IMR-90 (cell line): ENCODE measurements around the gene DISP1. TPM values are rescaled to one million over a fixed set of nuclear protein-coding genes. Genes with fewer than 3 reads are reported as not detected.
A peak's percentile ranks its signal among the peaks of the same experiment; 100 is the strongest.

Experiments
- ATAC-seq: fragments of 200-7000 bp; cut with Tn5 transposase; 2 replicates; pipeline ENCODE4 v1.9.1; 2020; ENCODE audit warnings: low read depth, mild to moderate bottlenecking, moderate library complexity
- BruUV-seq: library from RNA; stranded (reverse); fragments of 400-500 nt; replicated peaks from 2 replicates; lab custom pipeline; 2021; lab: Mats Ljungman, UMichigan
- CTCF ChIA-PET: fragments of 300-600 bp; formaldehyde crosslinking; extraction: SDS; loops from one replicate; lab custom pipeline; 2021; ENCODE audit warnings: antibody characterized with exemption; lab: Yijun Ruan, JAX
- POLR2A ChIA-PET: fragments of 300-600 bp; sonication (Branson Sonifier 250); formaldehyde crosslinking; loops from one replicate; lab custom pipeline; 2022; ENCODE audit warnings: antibody characterized with exemption; ENCODE audit not compliant: unreplicated experiment; lab: Charles Lee
- DNase-seq: peaks from one replicate; pipeline ENCODE4 v3.0.0; 2013
- H2AFZ ChIP-seq: replicated peaks from 2 replicates; pipeline ENCODE3; 2013; ENCODE audit warnings: low read length, mild to moderate bottlenecking; ENCODE audit not compliant: poor library complexity
- H2AK5ac ChIP-seq: 2 replicates; pipeline ENCODE4 v1.6.1; 2013; ENCODE audit warnings: low read depth, low read length, inconsistent platforms
- H2AK9ac ChIP-seq: replicated peaks from 2 replicates; pipeline ENCODE3; 2013; ENCODE audit warnings: mild to moderate bottlenecking, low read depth, low read length, moderate library complexity; ENCODE audit not compliant: poor library complexity
- H2BK120ac ChIP-seq: 2 replicates; pipeline ENCODE4 v1.6.1; 2013; ENCODE audit warnings: low read depth, low read length, inconsistent platforms
- H2BK15ac ChIP-seq: 3 replicates; pipeline ENCODE4 v1.6.1; 2013; ENCODE audit warnings: low read depth, low read length, inconsistent platforms
- H2BK20ac ChIP-seq: 2 replicates; pipeline ENCODE4 v1.6.1; 2013; ENCODE audit warnings: low read depth, mild to moderate bottlenecking, inconsistent platforms, low read length, moderate library complexity
- H2BK5ac ChIP-seq: 2 replicates; pipeline ENCODE4 v1.6.1; 2013; ENCODE audit warnings: mild to moderate bottlenecking, low read depth, low read length, inconsistent platforms; ENCODE audit not compliant: poor library complexity, severe bottlenecking
- H3K14ac ChIP-seq: replicated peaks from 2 replicates; pipeline ENCODE4 v1.6.1; 2013; ENCODE audit warnings: low read depth, low read length, inconsistent platforms
- H3K18ac ChIP-seq: 2 replicates; pipeline ENCODE4 v1.6.1; 2013; ENCODE audit warnings: low read depth, low read length, control low read depth
- H3K23ac ChIP-seq: 2 replicates; pipeline ENCODE4 v1.6.1; 2013; ENCODE audit warnings: low read depth, low read length, inconsistent platforms
- H3K27ac ChIP-seq: 2 replicates; pipeline ENCODE4 v1.5.1; 2013; ENCODE audit warnings: mild to moderate bottlenecking, control low read depth, low read length; ENCODE audit not compliant: insufficient read depth
- H3K27me3 ChIP-seq: 2 replicates; pipeline ENCODE4 v1.6.1; 2013; ENCODE audit warnings: low read length; ENCODE audit not compliant: control insufficient read depth, insufficient read depth
- H3K36me3 ChIP-seq: 2 replicates; pipeline ENCODE4 v1.6.1; 2013; ENCODE audit warnings: low read length, mixed read lengths; ENCODE audit not compliant: control insufficient read depth, insufficient read depth
- H3K4ac ChIP-seq: 2 replicates; pipeline ENCODE4 v1.6.1; 2013; ENCODE audit warnings: low read depth, low read length, inconsistent platforms
- H3K4me1 ChIP-seq: 2 replicates; pipeline ENCODE4 v1.6.1; 2013; ENCODE audit warnings: low read length, mixed read lengths; ENCODE audit not compliant: control insufficient read depth, insufficient read depth
- H3K4me2 ChIP-seq: 2 replicates; pipeline ENCODE4 v1.6.1; 2013; ENCODE audit warnings: low read depth, mild to moderate bottlenecking, control low read depth, low read length, moderate library complexity
- H3K4me3 ChIP-seq: 2 replicates; pipeline ENCODE4 v1.5.1; 2013; ENCODE audit warnings: low read depth, mild to moderate bottlenecking, control low read depth, low read length, moderate library complexity; ENCODE audit not compliant: insufficient read depth
- H3K56ac ChIP-seq: 2 replicates; pipeline ENCODE4 v1.6.1; 2013; ENCODE audit warnings: low read length, inconsistent platforms; ENCODE audit not compliant: insufficient read depth; ENCODE audit errors: extremely low read depth
- H3K79me1 ChIP-seq, 2 experiments: 2 replicates each; pipeline ENCODE4 v1.6.1; 2013; ENCODE audit warnings: low read length in 2 of 2, inconsistent platforms in 1 of 2, low read depth in 1 of 2
- H3K9ac ChIP-seq: 2 replicates; pipeline ENCODE4 v1.6.1; 2013; ENCODE audit warnings: low read depth, low read length, control low read depth
- H3K9me1 ChIP-seq: 2 replicates; pipeline ENCODE4 v1.6.1; 2013; ENCODE audit warnings: low read length, inconsistent platforms; ENCODE audit not compliant: insufficient read depth
- H3K9me3 ChIP-seq: 2 replicates; pipeline ENCODE4 v1.6.1; 2013; ENCODE audit warnings: low read length; ENCODE audit not compliant: control insufficient read depth, insufficient read depth
- H4K20me1 ChIP-seq: 2 replicates; pipeline ENCODE4 v1.6.1; 2013; ENCODE audit warnings: low read length, inconsistent platforms; ENCODE audit not compliant: insufficient read depth
- H4K5ac ChIP-seq: 2 replicates; pipeline ENCODE4 v1.6.1; 2013; ENCODE audit warnings: mild to moderate bottlenecking, low read depth, low read length, control low read depth
- H4K8ac ChIP-seq, 2 experiments: 2 replicates each; pipeline ENCODE4 v1.6.1; 2013; ENCODE audit warnings: low read depth in 2 of 2, low read length in 2 of 2, control low read depth in 1 of 2, inconsistent platforms in 1 of 2
- H4K91ac ChIP-seq: 2 replicates; pipeline ENCODE4 v1.6.1; 2013; ENCODE audit warnings: low read depth, low read length, inconsistent platforms; ENCODE audit not compliant: insufficient read depth
- BHLHE40 ChIP-seq: fragments of 150-350 bp; IDR thresholded peaks from 2 replicates; pipeline ENCODE4 v1.6.1; 2016; ENCODE audit warnings: mild to moderate bottlenecking, low read depth, low read length
- CHD1 ChIP-seq: IDR thresholded peaks from 2 replicates; pipeline ENCODE4 v1.6.1; 2012; ENCODE audit warnings: low read depth, low read length, improper control_type of control experiment
- MXI1 ChIP-seq: IDR thresholded peaks from 2 replicates; pipeline ENCODE4 v1.6.1; 2012; ENCODE audit warnings: low read depth, mild to moderate bottlenecking, low read length, moderate library complexity, borderline replicate concordance
- RAD21 ChIP-seq: IDR thresholded peaks from 2 replicates; pipeline ENCODE4 v1.6.1; 2012; ENCODE audit warnings: low read length, improper control_type of control experiment
- RCOR1 ChIP-seq: IDR thresholded peaks from 2 replicates; pipeline ENCODE4 v1.6.1; 2012; ENCODE audit warnings: mild to moderate bottlenecking, low read length, improper control_type of control experiment; ENCODE audit not compliant: insufficient replicate concordance
- RFX5 ChIP-seq: IDR thresholded peaks from 2 replicates; pipeline ENCODE4 v1.8.0; 2012; ENCODE audit warnings: low read depth, mild to moderate bottlenecking, low read length, moderate library complexity
- SMC3 ChIP-seq: fragments of 150-350 bp; IDR thresholded peaks from 2 replicates; pipeline ENCODE4 v1.6.1; 2016; ENCODE audit warnings: low read depth, mild to moderate bottlenecking, antibody characterized with exemption, low read length, moderate library complexity
- USF2 ChIP-seq: fragments of 150-350 bp; IDR thresholded peaks from 2 replicates; pipeline ENCODE4 v1.6.1; 2017; ENCODE audit warnings: mild to moderate bottlenecking, antibody characterized with exemption, low read length, low read depth
- WGBS, 2 experiments: methylation state at CpG; one replicate each; pipeline versions ENCODE4 v1.1.5 to v1.1.7; 2013; ENCODE audit warnings: missing lambda C conversion rate in 2 of 2; ENCODE audit not compliant: insufficient read length in 1 of 2; ENCODE audit errors: extremely low coverage in 2 of 2; 5-methylcytosine and 5-hydroxymethylcytosine counted together
- dilution Hi-C: fragments of 300-500 bp; cut with HindIII; formaldehyde crosslinking; loops from one replicate; pipeline ENCODE4 v1.14.3; 2018; ENCODE audit warnings: low sequenced_read_pairs; ENCODE audit not compliant: unreplicated experiment
- in situ Hi-C: fragments of 300-500 bp; cut with MboI; formaldehyde crosslinking; loops from 3 replicates; pipeline ENCODE4 v1.14.3; 2019; ENCODE audit warnings: low sequenced_read_pairs, inconsistent platforms, mixed read lengths
- intact Hi-C: fragments of 100-400 bp; cut with micrococcal nuclease; formaldehyde crosslinking; loops from 2 replicates; pipeline ENCODE4 v1.10.0; 2022
- polyA plus RNA-seq, 3 experiments: library from polyadenylated mRNA; depleted of rRNA; stranded (reverse); fragments of >200 nt; gene quantifications; 2 replicates each; pipeline ENCODE4 v1.2.3, GENCODE V29; 2012; ENCODE audit warnings: low replicate concordance in 1 of 3
- total RNA-seq: library from RNA; depleted of rRNA; stranded (reverse); fragments of >200 nt; gene quantifications from 2 replicates; pipeline ENCODE4 v1.2.3, GENCODE V29; 2012
- TF ChIP-seq, protein P1 (sequence below): conservative IDR thresholded peaks from 2 replicates; pipeline ENCODE4 v1.5.1; 2012; ENCODE audit warnings: mild to moderate bottlenecking, low read depth, low read length, improper control_type of control experiment

The DISP1 gene
- total and polyA plus RNA-seq, 2 of the 4 experiments (the other 2 are of a cell fraction) = 3.3 to 5.2 TPM

GRCh38 chr1:222792744-222793143 lies 22.1 kb upstream of the DISP1 start:
- no peak overlapping the region for H4K5ac ChIP-seq
- no peak overlapping the region for H3K4me2 ChIP-seq
- no peak overlapping the region for H2BK5ac ChIP-seq
- no peaks in the 10 kb centered on the region for H3K9me3 ChIP-seq
- peaks cover 6% of the 10 kb centered on the region; the same call in 1 of the 2 replicates for H3K27me3 ChIP-seq
- H3K9me1 ChIP-seq = no peaks in the 10 kb centered on the region
- no peak overlapping the region for H2AK5ac ChIP-seq
- H2BK120ac ChIP-seq = no peak overlapping the region
- no peak overlapping the region for H3K23ac ChIP-seq
- no peaks in the 10 kb centered on the region for H3K79me1 ChIP-seq
- no peak overlapping the region for H3K14ac ChIP-seq
- no peak overlapping the region for H2AFZ ChIP-seq
- no peak overlapping the region for H3K9ac ChIP-seq
- no peak overlapping the region for H2BK20ac ChIP-seq
- H3K27ac ChIP-seq = no peak overlapping the region
- no TSS peak for BruUV-seq
- POLR2A ChIA-PET = no interaction called here
- H4K91ac ChIP-seq = no peak overlapping the region
- H2AK9ac ChIP-seq = no peak overlapping the region
- DNase-seq (peak; percentile 38), ATAC-seq (no peak)
- no peak overlapping the region for H3K56ac ChIP-seq
- no CpG with 5 or more reads among the region's 2 CpGs for WGBS, 2 experiments
- H2BK15ac ChIP-seq = no peak overlapping the region
- no peak overlapping the region for H4K8ac ChIP-seq
- in situ Hi-C loops = loop anchor here (5.0 to 10.0 kb wide), 2 partner anchors 295 to 902 kb away; no protein-coding TSS in a partner anchor
- no peaks in the 10 kb centered on the region for H4K20me1 ChIP-seq
- CTCF ChIA-PET = interaction anchor here (0.8 to 1.6 kb wide), 5 partner anchors 11 to 331 kb away, joined by 3 to 16 read pairs (median 4); no protein-coding TSS in a partner anchor
- H3K4ac ChIP-seq = no peak overlapping the region
- TF ChIP-seq, protein P1, sequence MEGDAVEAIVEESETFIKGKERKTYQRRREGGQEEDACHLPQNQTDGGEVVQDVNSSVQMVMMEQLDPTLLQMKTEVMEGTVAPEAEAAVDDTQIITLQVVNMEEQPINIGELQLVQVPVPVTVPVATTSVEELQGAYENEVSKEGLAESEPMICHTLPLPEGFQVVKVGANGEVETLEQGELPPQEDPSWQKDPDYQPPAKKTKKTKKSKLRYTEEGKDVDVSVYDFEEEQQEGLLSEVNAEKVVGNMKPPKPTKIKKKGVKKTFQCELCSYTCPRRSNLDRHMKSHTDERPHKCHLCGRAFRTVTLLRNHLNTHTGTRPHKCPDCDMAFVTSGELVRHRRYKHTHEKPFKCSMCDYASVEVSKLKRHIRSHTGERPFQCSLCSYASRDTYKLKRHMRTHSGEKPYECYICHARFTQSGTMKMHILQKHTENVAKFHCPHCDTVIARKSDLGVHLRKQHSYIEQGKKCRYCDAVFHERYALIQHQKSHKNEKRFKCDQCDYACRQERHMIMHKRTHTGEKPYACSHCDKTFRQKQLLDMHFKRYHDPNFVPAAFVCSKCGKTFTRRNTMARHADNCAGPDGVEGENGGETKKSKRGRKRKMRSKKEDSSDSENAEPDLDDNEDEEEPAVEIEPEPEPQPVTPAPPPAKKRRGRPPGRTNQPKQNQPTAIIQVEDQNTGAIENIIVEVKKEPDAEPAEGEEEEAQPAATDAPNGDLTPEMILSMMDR = peak; percentile 79
- TF ChIP-seq RCOR1 = no peak
- no peak for TF ChIP-seq USF2
- no peak for TF ChIP-seq RFX5
- peak; percentile 90 for TF ChIP-seq RAD21
- no peak for TF ChIP-seq MXI1
- peak; percentile 93 for TF ChIP-seq SMC3
- no peak for TF ChIP-seq CHD1
- TF ChIP-seq BHLHE40 = no peak
- intact Hi-C loops = loop anchor here (1.0 kb wide), 3 partner anchors 289 to 331 kb away; no protein-coding TSS in a partner anchor
- H3K18ac ChIP-seq = no peak overlapping the region
- H3K4me3 ChIP-seq = no peak overlapping the region
- H3K36me3 ChIP-seq = no peaks in the 10 kb centered on the region
- no peaks in the 10 kb centered on the region for H3K4me1 ChIP-seq
- dilution Hi-C loops = loop anchor here (25.0 kb wide), 1 partner anchor 295 kb away; no protein-coding TSS in a partner anchor
